ENCODE data around the gene ATAD2B. TPM values are rescaled to one million over a fixed set of nuclear protein-coding genes. Genes with fewer than 3 reads are reported as not detected.

The ATAD2B gene
- total and polyA plus RNA-seq, 2 of the 8 experiments (the other 6 are each of a cell fraction or from before 2014, with no cell fraction given): 3.4 to 16.1 TPM

DNA sequence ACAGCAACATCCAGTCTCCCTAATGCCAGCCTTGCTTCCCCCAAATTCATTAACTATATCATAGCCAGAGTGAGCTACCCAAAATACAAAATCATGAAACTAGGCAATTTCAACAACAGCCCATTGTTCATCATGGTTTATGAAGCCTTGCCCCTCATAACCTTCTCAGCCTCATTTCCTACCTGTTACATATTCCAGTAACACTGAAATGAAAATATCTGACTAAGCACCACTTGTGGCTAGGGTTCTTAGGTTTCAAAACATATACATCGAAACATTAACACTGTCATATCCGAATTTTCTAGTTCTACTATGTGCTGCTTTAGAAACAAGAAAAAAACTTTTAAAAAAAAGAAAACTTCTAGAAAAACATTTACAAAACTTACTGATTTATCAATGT, 59.5 kb downstream of the ATAD2B start:
- no peaks in the 10 kb centered on the region for H3K27me3 ChIP-seq (replicated peaks in 1 of 4; ENCODE audit: control insufficient read depth in 3 of 4, extremely low read depth in 1 of 4, insufficient read depth in 3 of 4, low read length in 3 of 4)
- H2BK5ac ChIP-seq (ENCODE audit: low read depth, low read length): no peak overlapping the region
- peaks cover 0 to 4% (median 1%) of the 10 kb centered on the region in 4 experiments; a peak in 3 of 7 replicates for H3K4me1 ChIP-seq (replicated peaks in 1 of 4; ENCODE audit: control insufficient read depth in 3 of 4, insufficient read depth in 4 of 4, low read length in 3 of 4)
- no peak overlapping the region for H4K5ac ChIP-seq (ENCODE audit: insufficient read length, low read depth, low read length)
- H2AK5ac ChIP-seq (ENCODE audit: low read depth, low read length): no peak overlapping the region
- no peak for FAIRE-seq
- no peak overlapping the region for H3K9ac ChIP-seq (replicated peaks in 1 of 4; ENCODE audit: extremely low read depth in 1 of 4, low read depth in 3 of 4, low read length in 3 of 4)
- TF ChIP-seq CTBP2 (IDR thresholded peaks at IDR 0.05; ENCODE audit: borderline replicate concordance, insufficient read depth, insufficient read length, low read length) (no peak), POLR2AphosphoS5 (IDR thresholded peaks at IDR 0.05; ENCODE audit: low read depth, low read length) (no peak), SP2 (IDR thresholded peaks at IDR 0.05; ENCODE audit: low read length) (no peak), EP300 (IDR thresholded peaks at IDR 0.05; ENCODE audit: borderline replicate concordance in 1 of 2, low read depth in 2 of 2, low read length in 2 of 2) (no peak), CEBPB (IDR thresholded peaks at IDR 0.05; ENCODE audit: low read depth, low read length) (no peak), ZNF274 (IDR thresholded peaks at IDR 0.05; ENCODE audit: borderline replicate concordance, extremely low read depth, low read length) (no peak), JUND (IDR thresholded peaks at IDR 0.05; ENCODE audit: low read length) (no peak), SP4 (IDR thresholded peaks at IDR 0.05; ENCODE audit: low read length) (no peak)
- TF ChIP-seq, protein P1, sequence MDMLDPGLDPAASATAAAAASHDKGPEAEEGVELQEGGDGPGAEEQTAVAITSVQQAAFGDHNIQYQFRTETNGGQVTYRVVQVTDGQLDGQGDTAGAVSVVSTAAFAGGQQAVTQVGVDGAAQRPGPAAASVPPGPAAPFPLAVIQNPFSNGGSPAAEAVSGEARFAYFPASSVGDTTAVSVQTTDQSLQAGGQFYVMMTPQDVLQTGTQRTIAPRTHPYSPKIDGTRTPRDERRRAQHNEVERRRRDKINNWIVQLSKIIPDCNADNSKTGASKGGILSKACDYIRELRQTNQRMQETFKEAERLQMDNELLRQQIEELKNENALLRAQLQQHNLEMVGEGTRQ (IDR thresholded peaks at IDR 0.05; ENCODE audit: low read length): no peak
- TF ChIP-seq, protein P2, sequence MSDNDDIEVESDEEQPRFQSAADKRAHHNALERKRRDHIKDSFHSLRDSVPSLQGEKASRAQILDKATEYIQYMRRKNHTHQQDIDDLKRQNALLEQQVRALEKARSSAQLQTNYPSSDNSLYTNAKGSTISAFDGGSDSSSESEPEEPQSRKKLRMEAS (IDR thresholded peaks at IDR 0.05): no peak
- H2BK120ac ChIP-seq (replicated peaks; ENCODE audit: low read depth, low read length): no peak overlapping the region
- H4K91ac ChIP-seq (replicated peaks; ENCODE audit: insufficient read length, low read length): no peak overlapping the region
- H3K4me3 ChIP-seq (ENCODE audit: extremely low read depth in 1 of 4, insufficient read depth in 2 of 4, low read depth in 3 of 4, low read length in 4 of 4): no peak overlapping the region
- CTCF ChIA-PET (ENCODE audit: partially characterized antibody): interaction anchor here (0.6 kb wide), 1 partner anchor 91 kb away, joined by 3 read pairs; no protein-coding TSS in a partner anchor
- no peaks in the 10 kb centered on the region for H3K9me3 ChIP-seq (ENCODE audit: insufficient read depth in 2 of 2, low read depth in 1 of 2, low read length in 1 of 2)
- no peaks in the 10 kb centered on the region for H3K79me2 ChIP-seq (ENCODE audit: control insufficient read depth in 1 of 2, insufficient read depth in 2 of 2, low read length in 2 of 2)
- H4K8ac ChIP-seq (ENCODE audit: extremely low read depth, insufficient read depth, low read length): no peak overlapping the region
- 100% methylated on average over 2 of the region's 2 CpGs; no CpG with 5 or more reads in 1 of the 2 experiments for WGBS, 2 experiments (ENCODE audit: extremely low coverage in 1 of 2, insufficient coverage in 1 of 2, insufficient read length in 1 of 2, insufficient replicate concordance in 2 of 2, low coverage in 1 of 2, low lambda C conversion rate in 2 of 2, missing lambda C conversion rate in 1 of 2)
- H3K14ac ChIP-seq (ENCODE audit: insufficient read length): no peak overlapping the region
- peaks cover 0 to 1% of the 10 kb centered on the region in 2 experiments for H4K20me1 ChIP-seq (replicated peaks in 1 of 2; ENCODE audit: control insufficient read depth in 1 of 2, insufficient read depth in 2 of 2, low read length in 2 of 2)
- H3K4ac ChIP-seq (replicated peaks; ENCODE audit: insufficient read length, low read depth, low read length): no peak overlapping the region
- no peak overlapping the region for H3K23ac ChIP-seq (ENCODE audit: insufficient read length)
- no peak overlapping the region for H3K27ac ChIP-seq (ENCODE audit: low read depth, low read length)
- POLR2A ChIA-PET (ENCODE audit: partially characterized antibody): no interaction called here
- no peak overlapping the region for H2BK12ac ChIP-seq (ENCODE audit: low read depth, low read length)
- H3K79me1 ChIP-seq (ENCODE audit: low read depth, low read length): no peaks in the 10 kb centered on the region
- H2BK15ac ChIP-seq (ENCODE audit: low read length): no peak overlapping the region
- H3K4me2 ChIP-seq (ENCODE audit: insufficient read depth in 1 of 2, low read depth in 2 of 2, low read length in 2 of 2): no peak overlapping the region
- H3K56ac ChIP-seq (replicated peaks; ENCODE audit: insufficient read length, low read depth, low read length): no peak overlapping the region
- H2BK20ac ChIP-seq (ENCODE audit: low read length): no peak overlapping the region
- no peak overlapping the region for H3K18ac ChIP-seq (ENCODE audit: extremely low read depth, low read length)
- H2AFZ ChIP-seq (ENCODE audit: low read length): no peak overlapping the region
- DNase-seq (ENCODE audit: low read depth in 1 of 2, low spot score in 2 of 2): no peak
- peaks cover 0 to 28% (median 3%) of the 10 kb centered on the region in 4 experiments; a peak in 7 of 8 replicates for H3K36me3 ChIP-seq (ENCODE audit: control insufficient read depth in 2 of 4, insufficient read depth in 4 of 4, low read length in 3 of 4)
- H3K23me2 ChIP-seq (ENCODE audit: low read depth, low read length): no peaks in the 10 kb centered on the region

All from H1 (cell line).